Psoas muscle (tissue), 8 donors: Measurements from ENCODE around the gene ANKFY1. TPM values are rescaled to one million over a fixed set of nuclear protein-coding genes. Genes with fewer than 3 reads are reported as not detected.
A peak's percentile ranks its signal among the peaks of the same experiment; 100 is the strongest.

ENCODE experiments used
- ATAC-seq, 4 donors: fragments of 200-7000 bp; cut with Tn5 transposase; one replicate each; pipeline ENCODE4 v1.9.1; 2020; ENCODE audit warnings: moderate library complexity in 3 of 4, mild to moderate bottlenecking in 2 of 4
- DNase-seq, 2 donors: peaks; one replicate each; pipeline ENCODE4 v3.0.0-alpha.2; 2020
- H3K27ac ChIP-seq: fragments of 200-600 bp; one replicate; pipeline ENCODE4 v1.8.0; 2022
- H3K27me3 ChIP-seq, 3 donors: fragments of 200-600 bp in 1 of 3; one replicate each; pipeline versions ENCODE4 v1.6.1 to v1.8.0; 2013 to 2022; ENCODE audit warnings: low read length in 2 of 3, mild to moderate bottlenecking in 2 of 3, moderate library complexity in 1 of 3; ENCODE audit not compliant: insufficient read depth in 3 of 3
- H3K36me3 ChIP-seq, 2 donors: fragments of 200-600 bp in 1 of 2; one replicate each; pipeline versions ENCODE4 v1.6.1 to v1.8.0; 2013 to 2022; ENCODE audit warnings: low read depth in 1 of 2, mild to moderate bottlenecking in 1 of 2, moderate library complexity in 1 of 2; ENCODE audit not compliant: insufficient read depth in 1 of 2
- H3K4me1 ChIP-seq: fragments of 200-600 bp; one replicate; pipeline ENCODE4 v1.8.0; 2022
- H3K4me3 ChIP-seq: fragments of 200-600 bp; one replicate; pipeline ENCODE4 v1.8.0; 2022; ENCODE audit warnings: mild to moderate bottlenecking
- H3K9me3 ChIP-seq: fragments of 200-600 bp; one replicate; pipeline ENCODE4 v1.8.0; 2022
- CTCF ChIP-seq: fragments of 200-600 bp; IDR thresholded peaks from one replicate; pipeline ENCODE4 v1.8.0; 2022; ENCODE audit warnings: antibody characterized with exemption
- WGBS, 3 donors: extraction: QIAGEN DNeasy Blood & Tissue Kit; methylation state at CpG; one replicate each; pipeline versions ENCODE4 v1.1.6 to v1.1.7; 2013; 5-methylcytosine and 5-hydroxymethylcytosine counted together
- intact Hi-C, 2 donors: fragments of 100-400 bp; cut with DNase I; formaldehyde crosslinking; loops; one replicate each; pipeline versions ENCODE4 v1.11.0 to v1.14.2; 2022
- polyA plus RNA-seq, 3 donors: library from polyadenylated mRNA; stranded (reverse); fragments of 200-250 nt; gene quantifications; one replicate each; pipeline ENCODE4 v1.2.3, GENCODE V29; 2013
- total RNA-seq, 4 donors: library from RNA; stranded (reverse); fragmentation: NEBNext Ultra II Directional in 2 of 4; extraction: Animal tissue kit (Norgen Biotek cat#: 25700) in 2 of 4; gene quantifications; one replicate each; pipeline versions ENCODE4 v1.2.1 to v1.2.4, GENCODE V29; 2021 to 2023
- donor health status: healthy with polysubstance abuse.
- donor health status: DM: no; HTN: no; CAD: no; lungs with moderate emphysema.
- donor health status: Bipolar disorder and iron deficiency.
- donor health status: healthy.
- donor health status: DM: yes; HTN: yes; CAD: no.
- donor health status: DM: no; HTN: no; CAD: no.
- donor health status: DM: no; HTN: no; CAD: no.
- donor health status: DM: yes; HTN: yes; CAD: no.

ANKFY1 gene
- total and polyA plus RNA-seq, 7 donors: 5.7 to 18.8 (median 12.8) TPM

GRCh38 chr17:4162321-4162720, 101.5 kb downstream of the ANKFY1 start:
- no peak for TF ChIP-seq CTCF
- ATAC-seq (no peak), DNase-seq (no peak)
- WGBS, 3 donors: 85 to 87% (median 86%) methylated on average over 6 of the region's 6 CpGs
- peak overlapping the region; percentile 80 for H3K27ac ChIP-seq
- no peaks in the 10 kb centered on the region for H3K27me3 ChIP-seq
- peaks cover 20% of the 10 kb centered on the region for H3K4me1 ChIP-seq
- H3K4me3 ChIP-seq: no peak overlapping the region
- no peaks in the 10 kb centered on the region for H3K9me3 ChIP-seq
- intact Hi-C loops: no loop called here
- peaks cover 0 to 47% of the 10 kb centered on the region in 2 donors for H3K36me3 ChIP-seq

GRCh38 chr17:4161967-4162305, 101.8 kb downstream of the ANKFY1 start:
- H3K9me3 ChIP-seq: no peaks in the 10 kb centered on the region
- peak overlapping the region; percentile 80 for H3K27ac ChIP-seq
- no peaks in the 10 kb centered on the region for H3K27me3 ChIP-seq
- intact Hi-C loops: no loop called here
- no peak overlapping the region for H3K4me3 ChIP-seq
- TF ChIP-seq CTCF: no peak
- H3K36me3 ChIP-seq: peaks cover 0 to 47% of the 10 kb centered on the region in 2 donors
- DNase-seq (no peak), ATAC-seq (no peak)
- 81 to 85% (median 81%) methylated on average over 9 of the region's 9 CpGs for WGBS, 3 donors
- H3K4me1 ChIP-seq: peaks cover 20% of the 10 kb centered on the region

GRCh38 chr17:4161192-4161966, 102.4 kb downstream of the ANKFY1 start:
- ATAC-seq (peak; percentile 88 to 94 (median 90)), DNase-seq (peak; percentile 55 to 85)
- Histone ChIP-seq H3K9me3 (no peaks in the 10 kb centered on the region), H3K36me3 (peaks cover 0 to 45% of the 10 kb centered on the region in 2 donors), H3K27me3 (no peaks in the 10 kb centered on the region), H3K4me1 (peaks cover 20% of the 10 kb centered on the region), H3K4me3 (no peak overlapping the region), H3K27ac (peak overlapping the region; percentile 80)
- 37 to 55% (median 48%) methylated on average over 7 of the region's 7 CpGs for WGBS, 3 donors
- intact Hi-C loops: no loop called here
- peak; percentile 31 for TF ChIP-seq CTCF

- peaks cover 0 to 42% of the 10 kb centered on the region in 2 donors for H3K36me3 ChIP-seq
- intact Hi-C loops: no loop called here
- H3K27me3 ChIP-seq: no peaks in the 10 kb centered on the region
- DNase-seq: no peak
- ATAC-seq: no peak
- 90 to 96% (median 95%) methylated on average over 19 of the region's 19 CpGs for WGBS, 3 donors
- no peak overlapping the region for H3K4me3 ChIP-seq
- TF ChIP-seq CTCF: no peak
- H3K27ac ChIP-seq: peak overlapping the region; percentile 80
- peaks cover 20% of the 10 kb centered on the region for H3K4me1 ChIP-seq
- H3K9me3 ChIP-seq: no peaks in the 10 kb centered on the region
These were observed 103.4 kb downstream of the ANKFY1 start for GRCh38 chr17:4160294-4160859.
